ENCODE results near the gene TRIP6.

The TRIP6 gene

DNA sequence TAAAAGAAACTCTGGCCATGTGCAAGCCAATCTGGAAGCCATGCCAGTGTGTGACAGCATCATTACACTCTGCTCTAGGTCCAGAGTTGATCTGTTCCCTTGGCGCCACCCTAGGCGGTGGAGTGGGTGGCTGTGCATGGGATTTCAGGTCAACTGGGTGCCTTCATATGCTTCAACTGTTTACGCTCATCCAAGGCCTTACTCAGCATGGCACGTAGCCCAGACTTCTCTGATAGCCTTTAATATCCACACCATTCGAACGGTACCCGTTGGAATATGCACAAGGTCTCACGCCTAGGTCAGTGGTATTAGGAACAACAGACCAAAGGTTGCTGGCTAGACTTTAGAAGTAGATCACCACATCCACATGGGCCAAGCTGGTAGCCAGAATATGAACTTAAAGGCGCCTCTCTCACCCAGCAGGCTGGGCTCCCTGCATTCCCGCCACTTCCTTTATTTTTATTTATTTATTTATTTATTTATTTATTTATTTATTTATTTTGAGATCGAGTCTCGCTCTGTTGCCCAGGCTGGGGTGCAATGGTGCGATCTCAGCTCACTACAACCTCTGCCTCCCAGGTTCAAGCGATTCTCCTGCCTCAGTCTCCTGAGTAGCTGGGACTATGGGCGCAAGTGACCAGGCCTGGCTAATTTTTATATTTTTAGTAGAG, 47.2 kb downstream of the TRIP6 start (continued):
- TF ChIP-seq ZNF140 (tag by site-specific recombination; IDR thresholded peaks at IDR 0.05) (peak; percentile 66; the same call in 1 of the 2 replicates), SCRT2 (tag by site-specific recombination; IDR thresholded peaks at IDR 0.05) (no peak), ZNF350 (tag by site-specific recombination; IDR thresholded peaks at IDR 0.05) (no peak), ZNF623 (tag by site-specific recombination; IDR thresholded peaks at IDR 0.05) (peak; percentile 77), HOXA7 (CRISPR knock-in tag; IDR thresholded peaks at IDR 0.05; ENCODE audit: borderline replicate concordance) (no peak), ZNF549 (tag by site-specific recombination; IDR thresholded peaks at IDR 0.05) (no peak), ZNF223 (tag by site-specific recombination; IDR thresholded peaks at IDR 0.05) (no peak), ZNF704 (tag by site-specific recombination; IDR thresholded peaks at IDR 0.05) (no peak), ZNF837 (tag by site-specific recombination; IDR thresholded peaks at IDR 0.05) (no peak), ZNF335 (tag by site-specific recombination; conservative IDR thresholded peaks at IDR 0.05) (no peak), ZNF513 (tag by site-specific recombination; IDR thresholded peaks at IDR 0.05) (no peak), ZNF558 (tag by site-specific recombination; IDR thresholded peaks at IDR 0.05) (peak; percentile 72), ZNF571 (tag by site-specific recombination; IDR thresholded peaks at IDR 0.05) (no peak), ZNF596 (tag by site-specific recombination; IDR thresholded peaks at IDR 0.05) (no peak), ZNF155 (tag by site-specific recombination; IDR thresholded peaks at IDR 0.05) (no peak), ZNF394 (tag by site-specific recombination; IDR thresholded peaks at IDR 0.05; ENCODE audit: borderline replicate concordance) (peak; percentile 92), MYNN (tag by site-specific recombination; IDR thresholded peaks at IDR 0.05; ENCODE audit: borderline replicate concordance) (no peak), ZNF707 (tag by site-specific recombination; IDR thresholded peaks at IDR 0.05) (no peak), ZNF501 (tag by site-specific recombination; IDR thresholded peaks at IDR 0.05) (0 out of 2 replicates have a peak, but pooled peaks have one; percentile 33), IKZF3 (tag by site-specific recombination; IDR thresholded peaks at IDR 0.05) (no peak), ZNF416 (tag by site-specific recombination; IDR thresholded peaks at IDR 0.05) (no peak), ZNF792 (tag by site-specific recombination; IDR thresholded peaks at IDR 0.05) (no peak), ZNF16 (tag by site-specific recombination; IDR thresholded peaks at IDR 0.05; ENCODE audit: low read depth) (no peak), ATF2 (tag by site-specific recombination; IDR thresholded peaks at IDR 0.05; ENCODE audit: low read depth) (no peak), ZNF248 (tag by site-specific recombination; IDR thresholded peaks at IDR 0.05) (no peak), ZFP69B (tag by site-specific recombination; IDR thresholded peaks at IDR 0.05) (no peak)
- TF ChIP-seq, protein P1, sequence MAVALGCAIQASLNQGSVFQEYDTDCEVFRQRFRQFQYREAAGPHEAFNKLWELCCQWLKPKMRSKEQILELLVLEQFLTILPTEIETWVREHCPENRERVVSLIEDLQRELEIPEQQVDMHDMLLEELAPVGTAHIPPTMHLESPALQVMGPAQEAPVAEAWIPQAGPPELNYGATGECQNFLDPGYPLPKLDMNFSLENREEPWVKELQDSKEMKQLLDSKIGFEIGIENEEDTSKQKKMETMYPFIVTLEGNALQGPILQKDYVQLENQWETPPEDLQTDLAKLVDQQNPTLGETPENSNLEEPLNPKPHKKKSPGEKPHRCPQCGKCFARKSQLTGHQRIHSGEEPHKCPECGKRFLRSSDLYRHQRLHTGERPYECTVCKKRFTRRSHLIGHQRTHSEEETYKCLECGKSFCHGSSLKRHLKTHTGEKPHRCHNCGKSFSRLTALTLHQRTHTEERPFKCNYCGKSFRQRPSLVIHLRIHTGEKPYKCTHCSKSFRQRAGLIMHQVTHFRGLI (tag by site-specific recombination; IDR thresholded peaks at IDR 0.05) = no peak
- TF ChIP-seq, protein P2, sequence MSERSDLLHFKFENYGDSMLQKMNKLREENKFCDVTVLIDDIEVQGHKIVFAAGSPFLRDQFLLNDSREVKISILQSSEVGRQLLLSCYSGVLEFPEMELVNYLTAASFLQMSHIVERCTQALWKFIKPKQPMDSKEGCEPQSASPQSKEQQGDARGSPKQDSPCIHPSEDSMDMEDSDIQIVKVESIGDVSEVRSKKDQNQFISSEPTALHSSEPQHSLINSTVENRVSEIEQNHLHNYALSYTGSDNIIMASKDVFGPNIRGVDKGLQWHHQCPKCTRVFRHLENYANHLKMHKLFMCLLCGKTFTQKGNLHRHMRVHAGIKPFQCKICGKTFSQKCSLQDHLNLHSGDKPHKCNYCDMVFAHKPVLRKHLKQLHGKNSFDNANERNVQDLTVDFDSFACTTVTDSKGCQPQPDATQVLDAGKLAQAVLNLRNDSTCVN (tag by site-specific recombination; optimal IDR thresholded peaks at IDR 0.05) = no peak
- TF ChIP-seq, protein P3, sequence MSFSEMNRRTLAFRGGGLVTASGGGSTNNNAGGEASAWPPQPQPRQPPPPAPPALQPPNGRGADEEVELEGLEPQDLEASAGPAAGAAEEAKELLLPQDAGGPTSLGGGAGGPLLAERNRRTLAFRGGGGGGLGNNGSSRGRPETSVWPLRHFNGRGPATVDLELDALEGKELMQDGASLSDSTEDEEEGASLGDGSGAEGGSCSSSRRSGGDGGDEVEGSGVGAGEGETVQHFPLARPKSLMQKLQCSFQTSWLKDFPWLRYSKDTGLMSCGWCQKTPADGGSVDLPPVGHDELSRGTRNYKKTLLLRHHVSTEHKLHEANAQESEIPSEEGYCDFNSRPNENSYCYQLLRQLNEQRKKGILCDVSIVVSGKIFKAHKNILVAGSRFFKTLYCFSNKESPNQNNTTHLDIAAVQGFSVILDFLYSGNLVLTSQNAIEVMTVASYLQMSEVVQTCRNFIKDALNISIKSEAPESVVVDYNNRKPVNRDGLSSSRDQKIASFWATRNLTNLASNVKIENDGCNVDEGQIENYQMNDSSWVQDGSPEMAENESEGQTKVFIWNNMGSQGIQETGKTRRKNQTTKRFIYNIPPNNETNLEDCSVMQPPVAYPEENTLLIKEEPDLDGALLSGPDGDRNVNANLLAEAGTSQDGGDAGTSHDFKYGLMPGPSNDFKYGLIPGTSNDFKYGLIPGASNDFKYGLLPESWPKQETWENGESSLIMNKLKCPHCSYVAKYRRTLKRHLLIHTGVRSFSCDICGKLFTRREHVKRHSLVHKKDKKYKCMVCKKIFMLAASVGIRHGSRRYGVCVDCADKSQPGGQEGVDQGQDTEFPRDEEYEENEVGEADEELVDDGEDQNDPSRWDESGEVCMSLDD (tag by site-specific recombination; IDR thresholded peaks at IDR 0.05) = no peak
- TF ChIP-seq, protein P4, sequence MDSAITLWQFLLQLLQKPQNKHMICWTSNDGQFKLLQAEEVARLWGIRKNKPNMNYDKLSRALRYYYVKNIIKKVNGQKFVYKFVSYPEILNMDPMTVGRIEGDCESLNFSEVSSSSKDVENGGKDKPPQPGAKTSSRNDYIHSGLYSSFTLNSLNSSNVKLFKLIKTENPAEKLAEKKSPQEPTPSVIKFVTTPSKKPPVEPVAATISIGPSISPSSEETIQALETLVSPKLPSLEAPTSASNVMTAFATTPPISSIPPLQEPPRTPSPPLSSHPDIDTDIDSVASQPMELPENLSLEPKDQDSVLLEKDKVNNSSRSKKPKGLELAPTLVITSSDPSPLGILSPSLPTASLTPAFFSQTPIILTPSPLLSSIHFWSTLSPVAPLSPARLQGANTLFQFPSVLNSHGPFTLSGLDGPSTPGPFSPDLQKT (IDR thresholded peaks at IDR 0.05; ENCODE audit: borderline replicate concordance, low read depth, low read length) = no peak
